ENCODE data around the gene PRSS2.

DNA sequence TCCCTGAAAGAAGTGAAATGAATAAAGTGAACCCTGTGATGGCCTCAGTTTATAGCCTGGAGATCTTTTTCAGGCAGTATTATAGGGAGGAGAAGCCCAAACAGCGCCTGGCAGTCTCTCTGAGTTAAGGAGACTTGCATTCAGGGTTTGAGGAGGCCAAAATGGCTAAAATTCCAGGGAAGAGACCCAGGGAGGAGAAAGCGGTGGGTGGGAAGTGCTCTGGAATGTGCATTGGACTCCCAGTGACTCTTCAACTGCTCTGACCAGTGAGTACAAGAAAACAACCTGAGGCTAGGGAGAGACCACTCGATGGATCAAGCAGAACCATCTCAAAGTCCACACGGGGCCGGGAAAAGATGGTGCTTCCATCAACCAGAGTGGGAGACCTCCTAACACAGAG is 48.8 kb downstream of the PRSS2 start:
- TF ChIP-seq POLR2AphosphoS5 (IDR thresholded peaks at IDR 0.05; ENCODE audit: insufficient read depth in 1 of 2, low read depth in 1 of 2) (no peak), POLR2A (IDR thresholded peaks at IDR 0.05) (no peak)
- TF ChIP-seq, protein P1, sequence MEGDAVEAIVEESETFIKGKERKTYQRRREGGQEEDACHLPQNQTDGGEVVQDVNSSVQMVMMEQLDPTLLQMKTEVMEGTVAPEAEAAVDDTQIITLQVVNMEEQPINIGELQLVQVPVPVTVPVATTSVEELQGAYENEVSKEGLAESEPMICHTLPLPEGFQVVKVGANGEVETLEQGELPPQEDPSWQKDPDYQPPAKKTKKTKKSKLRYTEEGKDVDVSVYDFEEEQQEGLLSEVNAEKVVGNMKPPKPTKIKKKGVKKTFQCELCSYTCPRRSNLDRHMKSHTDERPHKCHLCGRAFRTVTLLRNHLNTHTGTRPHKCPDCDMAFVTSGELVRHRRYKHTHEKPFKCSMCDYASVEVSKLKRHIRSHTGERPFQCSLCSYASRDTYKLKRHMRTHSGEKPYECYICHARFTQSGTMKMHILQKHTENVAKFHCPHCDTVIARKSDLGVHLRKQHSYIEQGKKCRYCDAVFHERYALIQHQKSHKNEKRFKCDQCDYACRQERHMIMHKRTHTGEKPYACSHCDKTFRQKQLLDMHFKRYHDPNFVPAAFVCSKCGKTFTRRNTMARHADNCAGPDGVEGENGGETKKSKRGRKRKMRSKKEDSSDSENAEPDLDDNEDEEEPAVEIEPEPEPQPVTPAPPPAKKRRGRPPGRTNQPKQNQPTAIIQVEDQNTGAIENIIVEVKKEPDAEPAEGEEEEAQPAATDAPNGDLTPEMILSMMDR (IDR thresholded peaks at IDR 0.05), result no peak

All from vagina (tissue), 2 donors.